Activated CD4-positive, CD25-positive, alpha-beta regulatory T cell treated with anti-CD3 and anti-CD28 coated beads, Interleukin-2, amount 50 U/mL, for 24 hours (primary cell): ENCODE measurements around the gene ELOB.

Experiments
- ATAC-seq, 2 donors: fragments of 150-1000 bp; cut with Tn5 transposase; one replicate each; pipeline ENCODE4 v1.10.0; 2021; ENCODE audit warnings: mild to moderate bottlenecking in 1 of 2, moderate library complexity in 1 of 2

ELOB gene

DNA sequence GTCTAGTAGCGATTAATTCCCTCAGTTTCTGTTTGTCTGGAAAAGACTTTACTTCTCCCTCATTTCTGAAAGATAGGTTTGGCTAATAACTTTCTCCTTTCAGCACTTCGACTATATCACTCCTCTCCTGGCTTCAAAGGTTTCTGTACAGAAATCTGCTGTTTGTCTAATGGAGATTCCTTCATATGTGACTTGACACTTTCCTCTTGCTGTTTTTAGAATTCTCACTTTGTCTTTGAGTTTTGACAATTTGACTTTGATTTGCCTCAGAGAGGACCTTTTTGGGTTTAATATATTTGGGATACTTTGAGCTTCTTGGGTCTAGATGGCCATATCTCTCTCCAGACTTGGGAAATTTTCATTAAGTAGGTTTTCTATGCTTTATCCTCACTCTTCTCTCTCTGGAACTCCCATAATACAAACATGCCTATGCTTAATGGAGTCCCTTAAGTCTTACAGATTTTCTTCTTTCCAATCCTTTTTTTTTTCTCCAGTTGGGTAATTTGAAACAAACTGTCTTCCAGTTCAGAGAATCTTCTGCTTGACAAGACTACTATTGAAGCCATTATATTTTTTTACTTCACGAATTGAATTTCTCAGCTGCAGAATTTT lies 32.2 kb upstream of the ELOB start:
- ATAC-seq: no peak

DNA sequence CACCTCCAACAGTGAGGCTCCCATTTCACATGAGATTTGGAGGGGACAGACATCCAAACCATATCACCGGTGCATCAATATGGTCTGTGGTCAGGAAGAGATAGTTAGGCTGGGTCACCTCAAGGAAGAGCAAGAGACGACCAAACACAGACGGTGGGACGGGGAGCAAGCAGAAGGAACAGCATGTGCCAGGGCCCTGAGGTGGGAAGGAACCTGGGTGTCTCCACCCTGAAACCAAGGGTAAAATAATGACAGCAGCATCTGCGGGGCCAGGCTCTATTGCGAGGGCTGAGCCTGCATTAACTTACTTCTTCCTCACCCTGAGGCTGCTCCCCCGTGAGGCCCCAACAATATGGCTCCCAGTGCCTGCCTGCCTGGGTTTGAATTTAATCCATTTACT lies 31.1 kb upstream of the ELOB start:
- no peak for ATAC-seq

DNA sequence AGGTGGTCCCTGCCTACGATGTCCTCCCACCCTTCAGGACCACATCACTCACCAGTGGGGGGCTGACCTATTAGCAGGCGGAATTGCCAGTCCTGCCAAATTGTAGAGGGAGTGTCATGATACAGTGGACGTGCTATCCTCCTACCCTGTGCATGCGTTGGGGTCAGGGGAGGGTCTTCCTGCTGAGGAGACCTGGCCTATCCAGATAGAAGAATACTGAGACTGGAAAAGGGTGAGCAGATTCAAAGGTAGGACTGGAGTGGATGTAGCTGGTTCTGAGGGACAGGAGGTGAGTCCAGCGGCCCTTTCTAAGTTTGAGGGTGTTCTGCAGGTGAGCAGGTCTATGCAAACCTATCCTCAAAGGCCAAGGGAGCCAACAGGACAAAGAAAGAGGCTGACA lies 29.2 kb upstream of the ELOB start:
- no peak for ATAC-seq

- ATAC-seq: no peak
Measured at GRCh38 chr16:2804728-2805127, 27.6 kb upstream of the ELOB start.

GRCh38 chr16:2803545-2804195 lies 26.6 kb upstream of the ELOB start:
- ATAC-seq: no peak

GRCh38 chr16:2799859-2800226 lies 22.8 kb upstream of the ELOB start:
- no peak for ATAC-seq

DNA sequence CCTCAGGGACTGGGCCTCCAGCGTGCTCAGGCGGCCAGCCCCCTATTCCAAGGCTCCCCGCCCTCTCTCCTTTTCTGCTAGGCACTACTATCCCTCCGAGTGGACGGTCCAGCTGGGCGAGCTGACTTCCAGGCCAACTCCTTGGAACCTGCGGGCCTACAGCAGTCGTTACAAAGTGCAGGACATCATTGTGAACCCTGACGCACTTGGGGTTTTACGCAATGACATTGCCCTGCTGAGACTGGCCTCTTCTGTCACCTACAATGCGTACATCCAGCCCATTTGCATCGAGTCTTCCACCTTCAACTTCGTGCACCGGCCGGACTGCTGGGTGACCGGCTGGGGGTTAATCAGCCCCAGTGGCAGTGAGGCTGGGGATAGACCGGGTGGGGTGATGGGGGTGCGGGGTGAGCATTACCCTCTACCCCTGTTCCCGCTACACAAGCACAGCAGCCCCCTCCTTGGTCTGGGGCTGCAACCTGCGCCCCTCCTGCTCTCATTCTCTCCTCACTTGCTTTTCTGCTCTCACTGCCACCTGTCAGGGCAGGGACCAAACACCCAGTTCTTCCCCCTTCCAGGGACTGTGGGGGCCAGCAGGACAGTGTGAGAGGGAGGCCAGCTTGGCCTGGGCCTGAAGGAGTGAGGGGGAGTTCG lies 22.3 kb upstream of the ELOB start:
- no peak for ATAC-seq

DNA sequence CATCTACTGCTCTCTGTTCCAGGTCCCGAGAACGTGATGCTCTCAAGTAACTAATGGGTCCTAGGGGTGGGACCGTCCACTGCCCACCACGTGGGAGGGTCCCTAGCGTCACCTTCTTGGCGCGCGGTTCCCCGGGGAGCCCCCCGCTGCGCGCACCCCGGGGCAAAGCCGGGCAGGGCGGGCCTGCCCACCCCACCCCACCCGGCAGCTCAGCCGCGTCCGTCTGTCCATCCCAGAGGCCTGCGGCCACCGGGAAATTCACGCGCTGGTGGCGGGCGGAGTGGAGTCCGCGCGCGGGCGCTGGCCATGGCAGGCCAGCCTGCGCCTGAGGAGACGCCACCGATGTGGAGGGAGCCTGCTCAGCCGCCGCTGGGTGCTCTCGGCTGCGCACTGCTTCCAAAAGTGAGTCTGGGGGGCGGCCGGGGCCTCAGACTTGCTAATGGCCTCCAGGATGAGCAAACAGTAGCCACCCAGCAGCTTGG lies 21.7 kb upstream of the ELOB start:
- ATAC-seq: no peak

DNA sequence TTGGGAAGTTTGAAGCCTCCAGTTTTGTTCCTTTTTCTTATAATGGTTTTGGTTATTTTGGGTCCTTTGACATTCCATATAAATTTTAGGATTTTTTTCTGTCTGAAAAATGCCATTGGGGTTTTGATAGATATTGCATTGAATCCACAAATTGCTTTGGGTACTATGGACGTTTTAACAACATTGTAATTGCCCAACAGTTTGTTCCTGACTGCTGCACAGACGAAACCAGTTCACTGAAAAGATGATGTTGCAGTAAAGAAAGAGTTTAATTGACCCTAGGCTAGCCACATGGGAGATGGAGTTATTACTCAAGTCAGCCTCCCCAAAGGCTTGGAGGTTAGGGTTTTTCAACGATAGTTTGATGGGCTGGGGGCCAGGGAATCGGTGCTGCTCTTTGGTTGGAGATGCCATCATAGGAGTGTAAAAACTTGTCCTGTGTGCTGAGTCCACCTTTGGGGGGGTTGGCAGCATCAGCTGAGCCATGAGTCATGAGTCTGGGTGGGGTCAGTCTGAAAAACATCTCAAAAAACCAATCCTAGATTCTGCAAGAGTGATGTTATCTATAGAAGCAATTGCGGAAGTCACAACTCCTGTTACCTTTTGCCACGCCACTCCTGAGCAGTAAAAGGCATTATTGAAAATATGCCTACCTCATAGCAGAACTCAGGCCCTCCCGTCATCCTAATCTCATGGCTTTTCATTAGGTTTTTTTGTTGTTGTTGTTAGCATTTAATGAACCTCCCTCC lies 18.5 kb upstream of the ELOB start:
- ATAC-seq: no peak

DNA sequence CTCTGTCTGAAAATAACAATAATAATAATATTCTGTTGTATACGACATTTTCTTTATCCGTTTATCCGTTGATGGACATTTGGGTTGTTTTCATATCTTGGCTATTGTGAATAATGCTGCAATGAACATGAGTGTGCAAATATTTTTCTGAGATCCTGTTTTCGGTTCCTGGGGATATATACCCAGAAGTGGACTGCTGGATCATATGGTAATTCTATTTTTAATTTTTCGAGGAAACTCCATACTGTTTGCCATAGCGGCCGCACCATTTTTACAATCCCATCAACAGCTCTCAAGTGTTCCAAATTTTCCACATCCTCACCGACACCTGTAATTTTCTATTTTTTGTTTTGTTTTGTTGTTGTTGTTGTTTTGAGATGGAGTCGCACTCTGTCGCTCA lies 15.9 kb upstream of the ELOB start:
- no peak for ATAC-seq

GRCh38 chr16:2791174-2791573 lies 14.1 kb upstream of the ELOB start:
- no peak for ATAC-seq

DNA sequence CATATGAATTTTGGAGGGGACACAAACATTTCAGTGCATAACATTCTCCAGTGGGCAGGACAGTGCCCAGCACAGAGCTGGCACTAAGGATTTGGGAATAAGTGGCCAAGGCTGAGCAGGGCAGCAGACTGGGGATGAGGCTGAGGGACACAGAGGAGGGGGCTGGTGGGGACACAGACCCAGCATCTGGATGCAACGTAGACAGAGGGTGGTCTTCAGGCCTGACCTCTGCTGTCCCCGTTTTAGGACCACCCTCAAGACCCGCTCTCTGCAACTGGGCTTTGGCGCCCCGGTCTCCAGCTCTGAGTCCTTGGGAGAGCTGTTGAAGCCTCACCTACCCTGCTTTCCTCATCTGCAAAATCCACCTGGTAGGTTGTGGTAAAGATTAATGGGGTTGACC lies 13.6 kb upstream of the ELOB start:
- ATAC-seq: no peak

GRCh38 chr16:2787961-2788360 lies 10.9 kb upstream of the ELOB start:
- no peak for ATAC-seq

DNA sequence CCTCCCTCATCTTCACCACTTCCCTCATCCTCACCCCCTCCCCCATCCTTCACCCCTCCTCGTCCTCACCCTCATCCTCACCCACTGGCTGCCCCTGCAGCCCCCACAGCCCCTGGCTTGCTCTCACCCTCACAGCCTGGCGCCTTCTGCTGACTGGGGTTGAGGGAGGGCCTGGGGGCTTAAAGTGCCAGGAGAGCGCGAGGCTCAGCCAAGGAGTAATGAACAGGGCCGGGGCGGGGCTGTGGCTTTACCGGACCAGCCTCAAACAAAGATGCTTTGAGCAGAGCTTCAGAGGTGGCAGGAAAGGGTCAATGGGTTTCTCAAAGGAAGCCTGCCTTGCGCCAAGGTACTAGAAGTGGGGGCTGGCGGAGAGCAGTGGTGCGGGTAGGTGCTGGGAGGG lies 10.3 kb upstream of the ELOB start, which contains the start of gene PRSS33:
Gene PRSS33 (minus strand): TSS at position 155 of the 400 bp plus-strand sequence. CDS start 1,013 bp downstream, outside the sequence.
- ATAC-seq: no peak

GRCh38 chr16:2786826-2787151 lies 9.7 kb upstream of the ELOB start:
- no peak for ATAC-seq

DNA sequence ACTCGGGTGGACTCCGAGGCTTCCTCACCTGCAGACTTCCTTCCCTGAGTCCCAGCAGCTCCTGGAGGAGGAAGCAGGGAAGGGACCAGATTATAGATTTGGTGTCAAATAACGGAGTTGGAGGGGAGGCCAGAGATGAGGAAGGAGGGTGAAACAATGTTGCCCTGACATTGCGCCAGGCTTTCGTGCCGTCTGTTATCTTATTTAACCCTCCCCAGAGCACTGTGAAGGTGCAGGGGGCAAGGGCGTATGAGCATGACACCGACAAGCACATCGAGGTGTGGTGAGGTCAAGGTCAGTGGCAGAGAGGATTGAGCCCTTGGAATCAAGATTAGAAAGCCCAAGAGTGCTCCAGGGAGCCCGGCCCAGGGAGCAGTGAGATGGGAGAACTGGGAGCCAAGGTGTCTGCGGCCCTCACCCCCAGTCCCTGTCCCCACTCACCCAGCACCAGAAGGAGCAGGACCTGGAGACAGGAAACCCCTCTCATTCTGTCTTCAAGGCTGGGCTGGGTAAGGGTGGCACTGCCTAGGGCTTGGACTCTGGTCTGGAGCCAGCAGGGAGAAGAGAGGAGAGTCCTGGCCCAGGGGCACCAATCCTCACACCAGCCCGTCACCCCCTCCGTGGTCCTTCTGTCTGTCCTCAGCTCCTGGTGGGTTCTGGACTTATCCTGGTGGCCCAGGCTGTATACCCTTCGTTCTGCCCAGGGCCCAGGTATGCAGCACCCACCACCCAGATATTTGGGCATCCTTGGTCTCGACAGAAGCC lies 9.2 kb upstream of the ELOB start:
- no peak for ATAC-seq

- peak; percentile 68 to 71 for ATAC-seq
Measured at GRCh38 chr16:2785101-2785991, 8.3 kb upstream of the ELOB start.

DNA sequence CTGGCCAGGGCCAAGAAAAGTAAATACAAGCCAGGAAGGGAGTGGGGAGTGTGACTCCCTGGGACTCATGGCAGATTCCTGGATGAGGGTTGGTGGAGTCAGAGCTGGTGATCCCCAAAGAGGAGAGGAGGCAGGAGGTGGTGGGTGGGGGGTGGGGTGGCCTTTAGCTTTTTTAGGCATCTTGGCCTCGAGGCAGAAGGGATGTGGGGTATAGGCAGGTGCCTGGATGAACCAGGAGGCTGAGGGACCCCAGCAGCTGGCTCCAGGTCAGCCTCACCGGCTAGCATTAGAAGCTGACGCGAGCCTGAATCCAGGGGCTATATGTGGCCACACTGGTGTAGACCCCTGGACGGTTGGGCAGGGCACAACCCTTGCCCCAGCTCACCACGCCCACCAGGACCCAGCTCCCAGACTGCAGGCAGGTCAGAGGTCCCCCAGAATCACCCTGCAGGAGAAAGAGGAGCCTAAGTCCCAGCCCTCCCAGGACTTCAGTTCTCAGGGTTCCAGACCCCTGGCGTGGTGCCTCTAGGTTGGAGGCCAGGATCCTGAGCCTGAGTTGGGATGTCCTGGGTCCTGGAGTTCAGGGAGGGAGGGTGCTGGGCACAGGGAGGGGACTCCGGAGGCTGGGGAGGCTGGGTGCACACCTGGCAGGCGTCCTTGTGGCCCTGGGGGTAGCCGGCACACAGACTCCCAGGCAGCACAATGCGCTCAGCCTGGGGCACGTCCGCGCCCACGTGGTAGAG lies 7.4 kb upstream of the ELOB start:
- no peak for ATAC-seq

GRCh38 chr16:2783581-2784357 lies 6.7 kb upstream of the ELOB start:
- ATAC-seq: no peak
